T-helper 1 cell treated with Interleukin-12 subunit alpha and Interleukin-12 subunit beta and Interleukin-4 antibody, amounts not matched to agents 30 ng/mL and 1 ng/mL, for 36 hours (primary cell): ENCODE measurements around the gene GINS1. TPM values are rescaled to one million over a fixed set of nuclear protein-coding genes. Genes with fewer than 3 reads are reported as not detected.

Experiments used
- intact Hi-C: fragments of 100-400 bp; cut with micrococcal nuclease; formaldehyde crosslinking; loops from one replicate; pipeline ENCODE4 v1.15.1; 2024
- total RNA-seq: library from RNA; stranded (reverse); gene quantifications from 2 replicates; pipeline ENCODE4 v1.2.3, GENCODE V29; 2022

The GINS1 gene
- 23.8 and 25.7 TPM in 2 replicates for total RNA-seq

DNA sequence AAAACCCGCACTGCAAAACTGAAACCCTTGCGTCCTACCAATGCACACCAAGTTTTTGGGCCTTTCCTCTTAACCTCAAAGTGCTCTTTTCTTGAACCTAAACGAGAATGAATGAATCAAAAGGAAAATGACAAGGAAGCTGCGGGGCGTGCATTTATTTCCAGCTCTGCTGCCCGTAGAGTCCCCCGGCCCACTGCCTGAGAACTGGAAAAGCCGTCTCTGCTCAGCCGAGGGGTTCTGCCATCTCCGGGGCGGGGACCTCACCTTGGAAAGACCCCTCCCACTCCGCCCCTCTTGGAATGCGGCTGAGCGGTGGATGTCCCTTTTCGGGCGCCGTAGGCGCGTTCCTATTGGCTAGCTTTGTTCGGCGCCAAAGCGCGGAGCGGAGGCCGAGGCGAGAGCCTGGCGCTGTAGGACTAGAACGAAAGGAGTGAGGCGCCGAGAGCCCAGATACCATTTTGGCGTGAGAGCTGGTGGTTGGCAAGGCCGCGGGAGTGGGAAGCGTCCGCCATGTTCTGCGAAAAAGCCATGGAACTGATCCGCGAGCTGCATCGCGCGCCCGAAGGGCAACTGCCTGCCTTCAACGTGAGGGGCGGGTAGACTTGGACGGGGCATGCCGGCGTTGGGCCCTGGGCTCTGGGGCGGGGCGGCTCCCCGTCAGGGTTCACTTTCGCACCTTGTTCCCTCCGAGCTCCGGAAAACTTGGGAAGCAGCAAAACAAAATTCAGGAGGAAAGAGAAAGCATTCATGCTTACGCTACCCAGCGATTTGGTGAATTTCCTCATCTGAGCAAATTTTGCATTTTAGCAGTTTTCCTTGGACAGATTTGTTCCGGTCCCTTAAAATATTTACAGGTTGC lies at the start of gene GINS1:
Gene GINS1 (plus strand): TSS at position 363 of the 859 bp plus-strand sequence. CDS start 148 bp downstream, at position 511.
- intact Hi-C loops, result loop anchor here (1.0 kb wide), 5 partner anchors 17 to 415 kb away; partner anchors contain the start of genes ABHD12, APMAP, ENTPD6 and NINL

DNA sequence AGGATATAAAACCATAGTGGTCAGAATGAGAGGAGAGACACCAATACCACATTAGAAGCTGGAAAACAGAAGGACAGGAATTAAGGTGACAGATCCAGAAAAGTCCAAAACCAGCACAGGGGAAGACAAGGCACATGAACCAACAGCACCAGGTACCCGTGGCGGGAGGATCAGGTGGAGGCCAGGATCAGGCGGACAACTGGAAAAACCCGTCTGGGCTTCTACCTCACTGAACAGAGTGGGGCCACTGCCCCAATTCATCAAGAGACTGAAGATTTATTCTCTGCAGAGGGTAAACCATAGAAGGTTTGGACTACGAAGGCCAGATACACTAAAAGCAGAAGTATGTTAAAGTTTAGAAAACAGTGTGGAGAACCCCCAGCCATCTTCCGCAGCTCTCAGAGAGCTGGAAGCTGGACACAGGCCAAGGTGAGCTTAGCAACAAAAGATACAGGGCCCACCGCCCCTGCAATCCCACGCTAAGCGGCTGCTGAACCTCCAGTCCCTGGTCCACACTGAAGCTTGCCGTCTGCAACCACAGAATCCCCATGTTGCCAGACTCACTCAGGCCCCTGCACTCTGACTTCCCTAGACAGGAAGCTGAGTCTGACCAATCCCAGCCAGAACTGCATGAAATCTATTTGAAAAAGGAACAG lies 46.7 kb upstream of the GINS1 start:
- intact Hi-C loops, result no loop called here

GRCh38 chr20:25361287-25361683 lies 46.2 kb upstream of the GINS1 start:
- intact Hi-C loops, result no loop called here

GRCh38 chr20:25364180-25364788 lies 43.2 kb upstream of the GINS1 start:
- intact Hi-C loops, result no loop called here

- intact Hi-C loops, result no loop called here
Measured at GRCh38 chr20:25364879-25365699, 42.4 kb upstream of the GINS1 start.

DNA sequence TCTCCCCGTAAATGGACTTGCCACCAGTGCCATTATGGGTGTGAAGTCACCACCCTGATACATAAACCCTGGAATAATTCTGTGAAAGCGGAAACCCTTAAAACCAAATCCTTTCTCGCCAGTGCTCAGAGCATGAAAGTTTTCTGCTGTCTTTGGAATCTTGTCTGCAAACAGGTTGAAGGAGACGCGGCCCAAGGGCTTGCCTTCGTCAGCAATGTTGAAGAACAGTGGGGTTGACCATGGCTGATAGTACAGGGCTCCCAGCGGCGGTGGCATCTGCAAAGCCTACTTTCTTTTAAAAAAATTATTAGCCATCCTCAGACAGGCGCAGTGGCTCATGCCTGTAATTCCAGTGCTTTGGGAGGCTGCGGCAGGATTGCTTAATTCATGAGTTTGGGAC lies 38.9 kb upstream of the GINS1 start:
- intact Hi-C loops, result no loop called here

DNA sequence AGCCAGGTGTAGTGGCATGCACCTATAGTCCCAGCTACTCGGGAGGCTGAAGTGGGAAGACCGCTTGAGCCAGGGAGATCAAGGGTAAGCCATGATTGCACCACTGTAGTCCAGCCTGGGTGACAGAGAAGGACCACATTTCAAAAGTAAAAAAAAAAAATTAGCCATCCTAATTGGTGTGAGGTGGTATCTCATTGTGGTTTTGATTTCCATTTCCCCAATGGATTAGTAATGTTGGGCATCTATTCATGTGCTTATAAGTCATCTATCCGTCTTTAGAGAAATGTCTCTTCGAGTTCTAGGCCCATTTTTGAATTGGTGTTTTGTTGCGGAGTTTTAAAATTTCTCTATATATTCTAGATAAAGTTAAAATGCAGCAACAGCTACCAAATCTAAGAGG lies 38.5 kb upstream of the GINS1 start:
- intact Hi-C loops, result no loop called here

GRCh38 chr20:25369529-25369928 lies 37.9 kb upstream of the GINS1 start:
- intact Hi-C loops, result no loop called here

GRCh38 chr20:25369971-25370370 lies 37.5 kb upstream of the GINS1 start:
- intact Hi-C loops, result no loop called here

- intact Hi-C loops, result no loop called here
Measured at GRCh38 chr20:25372584-25373336, 34.7 kb upstream of the GINS1 start.

GRCh38 chr20:25374842-25375241 lies 32.6 kb upstream of the GINS1 start:
- intact Hi-C loops, result no loop called here

DNA sequence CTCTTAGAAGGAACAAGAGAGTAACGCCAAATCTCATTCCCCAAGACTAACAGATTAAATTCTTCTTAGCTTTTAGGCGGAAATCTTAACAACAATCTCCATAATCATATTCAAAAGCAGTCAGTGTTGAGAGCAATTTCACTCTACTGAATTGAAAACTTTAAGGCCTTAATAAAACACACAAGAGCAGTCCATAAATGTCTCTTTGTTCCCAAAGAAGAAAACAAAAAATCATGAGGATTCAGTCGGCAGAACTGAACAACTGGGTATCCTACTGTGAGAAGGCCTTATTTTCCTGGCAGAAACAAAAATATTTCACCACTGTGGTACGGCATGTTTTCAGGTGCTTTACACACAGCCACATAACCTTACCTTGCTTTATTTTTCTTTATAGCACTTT lies 31.2 kb upstream of the GINS1 start:
- intact Hi-C loops, result no loop called here

- intact Hi-C loops, result no loop called here
Measured at GRCh38 chr20:25376886-25377285, 30.6 kb upstream of the GINS1 start.

- intact Hi-C loops, result no loop called here
Measured at GRCh38 chr20:25378189-25378883, 29.1 kb upstream of the GINS1 start.

DNA sequence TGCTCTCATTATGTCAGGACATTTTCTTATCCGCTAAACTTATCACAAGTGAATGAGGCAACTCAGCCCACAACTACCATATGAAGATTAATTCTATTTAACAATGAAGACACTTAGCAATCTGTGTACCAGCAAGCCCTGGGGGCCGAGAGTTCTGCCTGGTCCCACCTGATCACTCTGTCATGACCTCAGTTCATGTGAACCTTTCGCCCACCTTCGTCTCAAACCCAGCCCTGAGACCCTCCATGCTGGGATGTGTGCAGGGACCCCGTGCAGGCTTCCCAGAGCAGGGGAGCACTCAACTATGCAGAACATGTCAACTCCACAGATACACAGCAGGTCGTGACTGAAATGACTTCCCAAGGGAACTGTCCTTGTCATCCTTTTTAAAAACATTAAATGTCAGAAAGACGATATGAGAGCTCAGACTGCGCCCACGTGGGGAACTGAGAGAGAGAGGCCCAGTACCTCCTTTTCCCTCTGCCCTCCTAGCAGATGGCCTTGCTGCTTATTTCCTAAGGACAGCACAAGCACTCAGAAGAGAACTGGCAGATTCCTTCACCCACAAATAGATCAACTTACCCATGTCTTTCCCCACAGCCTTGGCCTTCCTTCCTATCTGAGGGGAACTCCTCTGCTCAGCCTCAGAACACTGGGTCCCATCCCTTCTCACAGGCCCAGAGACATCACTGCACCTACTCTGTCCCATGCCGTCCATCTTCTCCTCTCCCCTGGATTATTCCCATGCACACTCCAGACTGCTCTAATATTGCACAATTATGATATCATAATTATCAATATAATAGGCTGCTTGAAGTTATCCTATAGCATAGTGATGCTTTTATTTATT lies 28.4 kb upstream of the GINS1 start:
- intact Hi-C loops, result no loop called here

DNA sequence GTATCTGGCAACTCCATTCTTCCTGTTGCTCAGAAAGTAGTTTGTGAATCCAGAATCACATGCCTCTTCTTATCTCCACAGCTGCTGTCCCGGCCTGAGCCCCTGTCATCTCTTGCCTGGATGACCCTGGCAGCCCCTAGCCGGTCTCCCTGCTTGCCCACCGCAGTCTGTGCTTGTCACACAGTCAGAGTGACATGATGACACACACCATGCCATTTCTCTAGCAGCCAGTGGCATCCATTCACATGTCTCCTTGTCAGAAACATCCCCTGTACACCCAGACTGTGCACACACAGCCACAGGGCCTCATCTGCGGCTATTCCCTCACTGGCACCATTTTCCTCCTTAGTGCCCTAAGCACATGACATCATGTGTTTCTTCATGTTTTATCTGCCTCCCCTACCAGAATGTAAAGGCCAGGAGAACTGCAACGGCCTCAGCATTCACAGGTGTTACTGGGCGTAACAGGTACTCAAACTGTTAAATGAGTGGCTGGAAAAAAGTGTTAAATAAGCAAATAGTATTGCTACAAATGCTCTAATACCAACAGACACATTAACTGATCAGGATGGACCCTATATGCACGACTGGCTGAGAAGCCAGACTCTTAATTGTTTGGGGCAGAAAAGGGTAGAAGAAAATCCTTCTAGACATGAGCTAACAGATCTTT lies 26.4 kb upstream of the GINS1 start:
- intact Hi-C loops, result loop anchor here (5.0 kb wide), 1 partner anchor 51 kb away; no protein-coding TSS in a partner anchor

- intact Hi-C loops, result loop anchor here (5.0 kb wide), 1 partner anchor 49 kb away; no protein-coding TSS in a partner anchor
Measured at GRCh38 chr20:25382704-25383370, 24.6 kb upstream of the GINS1 start.

DNA sequence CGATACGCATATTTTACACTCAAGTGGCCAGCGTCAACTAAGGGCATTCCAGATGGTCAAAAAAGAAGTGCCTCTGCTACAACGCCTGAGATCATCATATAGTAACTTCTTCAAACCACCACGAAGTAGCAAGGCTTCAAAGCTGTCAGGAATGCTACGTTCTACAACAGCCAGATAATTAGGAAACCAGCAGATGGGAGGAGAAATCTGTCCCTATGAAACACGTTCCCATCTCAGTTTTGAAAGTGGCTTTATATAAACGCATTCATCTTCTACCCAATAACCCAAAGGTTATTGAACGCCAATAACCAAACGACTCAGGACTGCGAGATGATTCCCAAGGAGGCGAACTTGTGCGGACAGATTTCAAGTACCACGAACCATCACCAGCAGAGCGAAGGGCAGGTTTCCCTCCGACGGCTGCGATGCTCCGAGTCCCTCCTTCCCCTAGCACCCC lies 18.0 kb upstream of the GINS1 start:
- intact Hi-C loops, result no loop called here
